Stimulated activated CD4-positive, alpha-beta T cell treated with anti-CD3 and anti-CD28 coated beads, Interleukin-12 subunit alpha, Interleukin-12 subunit beta, amount 100 ng/mL, for 48 hours (primary cell): Measurements from ENCODE around the gene C4orf54.

ENCODE experiments used
- DNase-seq, 3 donors: peaks; one replicate each; pipeline ENCODE4 v3.0.0-alpha.2; 2020; ENCODE audit warnings: low read depth in 2 of 3, low spot score in 1 of 3

The C4orf54 gene

GRCh38 chr4:99657798-99658197 lies at the start of gene C4orf54:
C4orf54 (minus strand) TSS chr4:99657828; CDS start chr4:99654648, 3,180 bp downstream.
- DNase-seq: no peak

GRCh38 chr4:99705891-99706290 lies 48.3 kb upstream of the C4orf54 start:
- DNase-seq: no peak

- DNase-seq: no peak
Observed at GRCh38 chr4:99696801-99697200, 39.2 kb upstream of the C4orf54 start.

GRCh38 chr4:99693140-99693539 lies 35.5 kb upstream of the C4orf54 start:
- DNase-seq: no peak

- DNase-seq: no peak
Observed at GRCh38 chr4:99690990-99691389, 33.4 kb upstream of the C4orf54 start.

GRCh38 chr4:99690472-99690871 lies 32.8 kb upstream of the C4orf54 start:
- DNase-seq: no peak

GRCh38 chr4:99687120-99687519 lies 29.5 kb upstream of the C4orf54 start:
- DNase-seq: no peak

- DNase-seq: no peak
Observed at GRCh38 chr4:99685234-99685633, 27.6 kb upstream of the C4orf54 start.

- no peak for DNase-seq
Observed at GRCh38 chr4:99683895-99684294, 26.3 kb upstream of the C4orf54 start.

- DNase-seq: no peak
Observed at GRCh38 chr4:99679976-99680375, 22.3 kb upstream of the C4orf54 start.

GRCh38 chr4:99679204-99679603 lies 21.6 kb upstream of the C4orf54 start:
- no peak for DNase-seq

GRCh38 chr4:99677161-99677560 lies 19.5 kb upstream of the C4orf54 start:
- no peak for DNase-seq

- no peak for DNase-seq
Observed at GRCh38 chr4:99670409-99671073, 12.9 kb upstream of the C4orf54 start.

- no peak for DNase-seq
Observed at GRCh38 chr4:99669084-99669483, 11.5 kb upstream of the C4orf54 start.

- no peak for DNase-seq
Observed at GRCh38 chr4:99668472-99668871, 10.8 kb upstream of the C4orf54 start.

GRCh38 chr4:99665983-99666382 lies 8.4 kb upstream of the C4orf54 start:
- DNase-seq: no peak

- no peak for DNase-seq
Observed at GRCh38 chr4:99664716-99665115, 7.1 kb upstream of the C4orf54 start.

- no peak for DNase-seq
Observed at GRCh38 chr4:99661907-99662306, 4.3 kb upstream of the C4orf54 start.

GRCh38 chr4:99658666-99659065 lies 1.0 kb upstream of the C4orf54 start:
- DNase-seq: no peak

- no peak for DNase-seq
Observed at GRCh38 chr4:99655308-99656081, 2.1 kb downstream of the C4orf54 start.

- no peak for DNase-seq
Observed at GRCh38 chr4:99654361-99654761, 3.3 kb downstream of the C4orf54 start.

GRCh38 chr4:99653916-99654315 lies 3.7 kb downstream of the C4orf54 start:
- DNase-seq: no peak
